ENCODE results near the gene IL17RC.

DNA sequence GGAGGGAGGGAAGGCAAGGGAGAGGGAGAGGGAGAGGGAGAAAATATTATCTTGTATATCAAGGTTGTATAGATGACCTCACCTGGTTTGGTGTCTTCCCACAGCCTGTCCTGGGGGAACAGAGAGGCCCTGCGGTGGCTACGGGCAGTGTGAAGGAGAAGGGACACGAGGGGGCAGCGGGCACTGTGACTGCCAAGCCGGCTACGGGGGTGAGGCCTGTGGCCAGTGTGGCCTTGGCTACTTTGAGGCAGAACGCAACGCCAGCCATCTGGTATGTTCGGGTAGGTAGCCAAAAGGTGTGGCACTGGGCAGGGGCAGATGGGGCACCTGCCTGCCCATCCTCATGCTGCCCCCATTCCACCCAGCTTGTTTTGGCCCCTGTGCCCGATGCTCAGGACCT lies 23.8 kb downstream of the IL17RC start:
- TF ChIP-seq YY1 (IDR thresholded peaks at IDR 0.05; ENCODE audit: insufficient read depth, insufficient read length) (no peak), SUZ12 (IDR thresholded peaks at IDR 0.05; ENCODE audit: extremely low read depth, insufficient read depth, insufficient read length) (no peak)
